GM12801 (cell line): ENCODE data around the gene CHI3L1.

Experiments
- TF ChIP-seq, protein P1 (sequence below): IDR thresholded peaks from one replicate; pipeline ENCODE4 v1.5.1; 2011; ENCODE audit warnings: control low read depth; ENCODE audit not compliant: insufficient read length; ENCODE audit errors: extremely low read depth

Gene CHI3L1

GRCh38 chr1:203166192-203166940, 20.1 kb downstream of the CHI3L1 start:
- TF ChIP-seq, protein P1, sequence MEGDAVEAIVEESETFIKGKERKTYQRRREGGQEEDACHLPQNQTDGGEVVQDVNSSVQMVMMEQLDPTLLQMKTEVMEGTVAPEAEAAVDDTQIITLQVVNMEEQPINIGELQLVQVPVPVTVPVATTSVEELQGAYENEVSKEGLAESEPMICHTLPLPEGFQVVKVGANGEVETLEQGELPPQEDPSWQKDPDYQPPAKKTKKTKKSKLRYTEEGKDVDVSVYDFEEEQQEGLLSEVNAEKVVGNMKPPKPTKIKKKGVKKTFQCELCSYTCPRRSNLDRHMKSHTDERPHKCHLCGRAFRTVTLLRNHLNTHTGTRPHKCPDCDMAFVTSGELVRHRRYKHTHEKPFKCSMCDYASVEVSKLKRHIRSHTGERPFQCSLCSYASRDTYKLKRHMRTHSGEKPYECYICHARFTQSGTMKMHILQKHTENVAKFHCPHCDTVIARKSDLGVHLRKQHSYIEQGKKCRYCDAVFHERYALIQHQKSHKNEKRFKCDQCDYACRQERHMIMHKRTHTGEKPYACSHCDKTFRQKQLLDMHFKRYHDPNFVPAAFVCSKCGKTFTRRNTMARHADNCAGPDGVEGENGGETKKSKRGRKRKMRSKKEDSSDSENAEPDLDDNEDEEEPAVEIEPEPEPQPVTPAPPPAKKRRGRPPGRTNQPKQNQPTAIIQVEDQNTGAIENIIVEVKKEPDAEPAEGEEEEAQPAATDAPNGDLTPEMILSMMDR: no peak

- TF ChIP-seq, protein P1: no peak
Measured at GRCh38 chr1:203165800-203166161, 20.7 kb downstream of the CHI3L1 start.

GRCh38 chr1:203165101-203165799, 21.3 kb downstream of the CHI3L1 start:
- TF ChIP-seq, protein P1: no peak

GRCh38 chr1:203163891-203164635, 22.4 kb downstream of the CHI3L1 start:
- TF ChIP-seq, protein P1: no peak

DNA sequence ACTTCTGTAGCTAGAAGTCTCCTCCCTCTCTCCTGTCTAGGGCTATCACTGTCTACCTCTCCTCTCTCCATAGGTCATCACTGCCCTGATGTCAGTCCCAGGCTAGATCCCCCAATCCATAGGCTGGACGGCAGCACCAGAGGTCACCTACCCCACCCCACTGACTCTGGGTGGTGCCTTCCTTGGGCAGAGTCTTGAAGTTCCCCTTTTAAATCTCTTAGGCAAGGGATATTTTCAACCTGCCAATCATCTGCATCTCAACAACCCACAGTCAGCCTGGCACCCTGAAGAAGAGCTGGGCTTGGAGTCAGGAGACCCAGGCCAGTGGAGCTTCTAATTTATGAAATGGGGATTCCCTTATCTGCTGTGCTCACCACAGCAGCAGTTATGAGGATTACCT, 24.1 kb downstream of the CHI3L1 start:
- TF ChIP-seq, protein P1: no peak

DNA sequence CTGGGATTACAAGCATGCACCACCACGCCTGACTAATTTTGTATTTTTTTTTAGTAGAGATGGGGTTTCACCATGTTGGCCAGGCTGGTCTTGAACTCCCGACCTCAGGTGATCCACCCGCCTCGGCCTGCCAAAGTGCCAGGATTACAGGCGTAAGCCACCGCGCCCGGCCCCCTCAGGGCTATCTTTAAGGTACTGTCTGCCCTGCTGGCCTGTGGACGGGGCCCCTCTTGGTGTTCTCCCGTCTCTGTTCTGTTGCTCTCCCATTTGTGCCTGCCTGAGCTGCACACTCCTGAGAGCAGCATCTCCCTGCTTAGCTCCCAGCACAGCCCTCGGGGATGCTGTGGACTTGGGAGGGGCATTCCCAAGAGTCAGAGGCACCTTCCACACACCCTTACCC, 24.8 kb downstream of the CHI3L1 start:
- TF ChIP-seq, protein P1: no peak

DNA sequence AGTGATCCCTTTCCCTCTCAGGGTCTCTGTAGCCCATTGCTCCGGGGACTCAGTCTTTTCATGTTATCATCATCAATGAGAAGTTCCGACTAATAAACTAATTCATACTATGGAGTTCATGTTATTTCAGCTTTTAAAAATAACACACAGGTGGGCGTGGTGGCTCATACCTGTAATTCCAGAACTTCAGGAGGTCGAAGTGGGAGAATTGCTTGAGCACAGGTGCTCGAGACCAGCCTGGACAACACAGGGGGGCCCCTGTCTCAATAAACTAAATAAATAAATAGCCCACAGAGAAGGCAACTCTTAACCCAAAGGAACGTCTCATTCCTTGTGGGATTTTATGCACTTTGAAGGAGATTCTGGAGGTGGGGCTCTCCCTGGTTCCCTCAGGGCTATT, 25.3 kb downstream of the CHI3L1 start:
- TF ChIP-seq, protein P1: no peak
